ENCODE results near the gene RHOBTB1. TPM values are rescaled to one million over a fixed set of nuclear protein-coding genes. Genes with fewer than 3 reads are reported as not detected.
A peak's percentile ranks its signal among the peaks of the same experiment; 100 is the strongest.

Gene RHOBTB1
- total and polyA plus RNA-seq, 2 experiments from 2014 or later, result 4.6 to 13.2 TPM

DNA sequence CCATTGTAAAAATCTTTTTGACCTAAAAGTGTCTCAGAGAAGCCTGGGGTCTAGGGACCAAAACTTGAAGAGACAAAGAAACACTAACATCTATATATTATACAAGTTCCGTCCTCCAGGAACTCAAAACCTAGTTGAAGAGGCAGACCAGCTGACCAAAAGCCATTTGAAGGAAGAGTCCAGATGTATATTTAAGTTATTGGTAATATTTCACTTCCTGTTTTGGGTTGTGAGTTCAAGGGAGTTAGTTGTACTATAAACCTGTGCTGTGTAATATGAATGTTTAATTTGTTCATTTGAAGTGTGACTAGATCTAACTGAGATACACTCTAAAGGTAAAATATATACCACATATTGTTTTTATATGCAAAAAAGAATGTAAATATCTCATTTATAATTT is 120.7 kb downstream of the RHOBTB1 start:
- Histone ChIP-seq H3K4me3 (no peak overlapping the region), H3K9me2 (ENCODE audit: insufficient read depth) (peaks cover 4% of the 10 kb centered on the region; the same call in 1 of the 2 replicates), H3K36me3 (ENCODE audit: insufficient read depth) (no peaks in the 10 kb centered on the region), H3K4me1 (ENCODE audit: insufficient read depth) (peaks cover 6% of the 10 kb centered on the region; the same call in 1 of the 2 replicates), H3K27ac (ENCODE audit: low read depth) (no peak overlapping the region), H3F3A (replicated peaks; ENCODE audit: low read depth) (no peaks in the 10 kb centered on the region), H4K20me1 (replicated peaks; ENCODE audit: insufficient read depth) (no peaks in the 10 kb centered on the region), H3K27me3 (ENCODE audit: insufficient read depth) (no peaks in the 10 kb centered on the region), H2AFZ (peak overlapping the region; percentile 5; the same call in 1 of the 2 replicates), H3K4me2 (no peak overlapping the region), H3K79me2 (replicated peaks; ENCODE audit: insufficient read depth) (no peaks in the 10 kb centered on the region)
- Mint-ChIP-seq H3K9me3 (no peaks in the 10 kb centered on the region), H3K27ac (no peak overlapping the region), H3K4me1 (peaks cover 11% of the 10 kb centered on the region), H3K27me3 (ENCODE audit: insufficient read depth, low read depth, poor library complexity) (no peaks in the 10 kb centered on the region), H3K4me3 (no peak overlapping the region), H3K36me3 (ENCODE audit: low read depth) (no peaks in the 10 kb centered on the region)
- no peak for ATAC-seq
- DNase-seq (ENCODE audit: low spot score), result no peak
- TF ChIP-seq POLR2AphosphoS5 (IDR thresholded peaks at IDR 0.05; ENCODE audit: low read depth), result no peak
- TF ChIP-seq JUNB (IDR thresholded peaks at IDR 0.05; ENCODE audit: unreplicated experiment), result no peak
- TF ChIP-seq ZNF331 (CRISPR knock-in tag; IDR thresholded peaks at IDR 0.05; ENCODE audit: low read depth), result no peak
- TF ChIP-seq, protein P1, sequence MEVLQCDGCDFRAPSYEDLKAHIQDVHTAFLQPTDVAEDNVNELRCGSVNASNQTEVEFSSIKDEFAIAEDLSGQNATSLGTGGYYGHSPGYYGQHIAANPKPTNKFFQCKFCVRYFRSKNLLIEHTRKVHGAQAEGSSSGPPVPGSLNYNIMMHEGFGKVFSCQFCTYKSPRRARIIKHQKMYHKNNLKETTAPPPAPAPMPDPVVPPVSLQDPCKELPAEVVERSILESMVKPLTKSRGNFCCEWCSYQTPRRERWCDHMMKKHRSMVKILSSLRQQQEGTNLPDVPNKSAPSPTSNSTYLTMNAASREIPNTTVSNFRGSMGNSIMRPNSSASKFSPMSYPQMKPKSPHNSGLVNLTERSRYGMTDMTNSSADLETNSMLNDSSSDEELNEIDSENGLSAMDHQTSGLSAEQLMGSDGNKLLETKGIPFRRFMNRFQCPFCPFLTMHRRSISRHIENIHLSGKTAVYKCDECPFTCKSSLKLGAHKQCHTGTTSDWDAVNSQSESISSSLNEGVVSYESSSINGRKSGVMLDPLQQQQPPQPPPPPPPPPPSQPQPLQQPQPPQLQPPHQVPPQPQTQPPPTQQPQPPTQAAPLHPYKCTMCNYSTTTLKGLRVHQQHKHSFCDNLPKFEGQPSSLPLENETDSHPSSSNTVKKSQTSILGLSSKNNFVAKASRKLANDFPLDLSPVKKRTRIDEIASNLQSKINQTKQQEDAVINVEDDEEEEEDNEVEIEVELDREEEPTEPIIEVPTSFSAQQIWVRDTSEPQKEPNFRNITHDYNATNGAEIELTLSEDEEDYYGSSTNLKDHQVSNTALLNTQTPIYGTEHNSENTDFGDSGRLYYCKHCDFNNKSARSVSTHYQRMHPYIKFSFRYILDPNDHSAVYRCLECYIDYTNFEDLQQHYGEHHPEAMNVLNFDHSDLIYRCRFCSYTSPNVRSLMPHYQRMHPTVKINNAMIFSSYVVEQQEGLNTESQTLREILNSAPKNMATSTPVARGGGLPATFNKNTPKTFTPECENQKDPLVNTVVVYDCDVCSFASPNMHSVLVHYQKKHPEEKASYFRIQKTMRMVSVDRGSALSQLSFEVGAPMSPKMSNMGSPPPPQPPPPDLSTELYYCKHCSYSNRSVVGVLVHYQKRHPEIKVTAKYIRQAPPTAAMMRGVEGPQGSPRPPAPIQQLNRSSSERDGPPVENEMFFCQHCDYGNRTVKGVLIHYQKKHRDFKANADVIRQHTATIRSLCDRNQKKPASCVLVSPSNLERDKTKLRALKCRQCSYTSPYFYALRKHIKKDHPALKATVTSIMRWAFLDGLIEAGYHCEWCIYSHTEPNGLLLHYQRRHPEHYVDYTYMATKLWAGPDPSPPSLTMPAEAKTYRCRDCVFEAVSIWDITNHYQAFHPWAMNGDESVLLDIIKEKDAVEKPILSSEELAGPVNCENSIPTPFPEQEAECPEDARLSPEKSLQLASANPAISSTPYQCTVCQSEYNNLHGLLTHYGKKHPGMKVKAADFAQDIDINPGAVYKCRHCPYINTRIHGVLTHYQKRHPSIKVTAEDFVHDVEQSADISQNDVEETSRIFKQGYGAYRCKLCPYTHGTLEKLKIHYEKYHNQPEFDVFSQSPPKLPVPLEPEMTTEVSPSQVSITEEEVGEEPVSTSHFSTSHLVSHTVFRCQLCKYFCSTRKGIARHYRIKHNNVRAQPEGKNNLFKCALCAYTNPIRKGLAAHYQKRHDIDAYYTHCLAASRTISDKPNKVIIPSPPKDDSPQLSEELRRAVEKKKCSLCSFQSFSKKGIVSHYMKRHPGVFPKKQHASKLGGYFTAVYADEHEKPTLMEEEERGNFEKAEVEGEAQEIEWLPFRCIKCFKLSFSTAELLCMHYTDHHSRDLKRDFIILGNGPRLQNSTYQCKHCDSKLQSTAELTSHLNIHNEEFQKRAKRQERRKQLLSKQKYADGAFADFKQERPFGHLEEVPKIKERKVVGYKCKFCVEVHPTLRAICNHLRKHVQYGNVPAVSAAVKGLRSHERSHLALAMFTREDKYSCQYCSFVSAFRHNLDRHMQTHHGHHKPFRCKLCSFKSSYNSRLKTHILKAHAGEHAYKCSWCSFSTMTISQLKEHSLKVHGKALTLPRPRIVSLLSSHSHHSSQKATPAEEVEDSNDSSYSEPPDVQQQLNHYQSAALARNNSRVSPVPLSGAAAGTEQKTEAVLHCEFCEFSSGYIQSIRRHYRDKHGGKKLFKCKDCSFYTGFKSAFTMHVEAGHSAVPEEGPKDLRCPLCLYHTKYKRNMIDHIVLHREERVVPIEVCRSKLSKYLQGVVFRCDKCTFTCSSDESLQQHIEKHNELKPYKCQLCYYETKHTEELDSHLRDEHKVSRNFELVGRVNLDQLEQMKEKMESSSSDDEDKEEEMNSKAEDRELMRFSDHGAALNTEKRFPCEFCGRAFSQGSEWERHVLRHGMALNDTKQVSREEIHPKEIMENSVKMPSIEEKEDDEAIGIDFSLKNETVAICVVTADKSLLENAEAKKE (CRISPR knock-in tag; IDR thresholded peaks at IDR 0.05), result no peak

DNA sequence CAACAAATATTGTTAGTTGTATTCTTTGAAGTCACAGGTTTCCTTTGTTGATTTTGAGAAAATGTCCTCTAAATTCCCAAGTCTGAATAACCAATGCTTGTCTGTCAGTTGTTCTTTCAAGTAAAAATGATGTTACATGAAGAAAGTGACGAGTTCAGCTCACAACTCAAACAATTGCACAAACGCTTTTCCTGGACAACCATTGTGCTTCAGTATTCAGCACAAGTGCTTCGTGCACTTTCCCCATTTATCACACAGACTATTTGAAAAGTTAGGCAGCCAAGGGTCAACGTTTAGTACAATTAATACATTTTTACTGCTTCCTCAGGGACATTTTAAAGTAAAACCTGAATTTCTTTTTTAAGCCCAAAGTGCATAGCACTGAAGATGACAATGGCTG is 121.2 kb downstream of the RHOBTB1 start:
- H3F3A ChIP-seq (replicated peaks; ENCODE audit: low read depth), result no peaks in the 10 kb centered on the region
- H2AFZ ChIP-seq, result peak overlapping the region; percentile 5; the same call in 1 of the 2 replicates
- H3K4me1 ChIP-seq (ENCODE audit: insufficient read depth), result peaks cover 2% of the 10 kb centered on the region; the same call in 1 of the 2 replicates
- no peak overlapping the region for H3K4me2 ChIP-seq
- no peak overlapping the region for H3K4me3 ChIP-seq
- no peak for ATAC-seq
- no peaks in the 10 kb centered on the region for H3K9me3 Mint-ChIP-seq
- no peaks in the 10 kb centered on the region for H3K36me3 Mint-ChIP-seq (ENCODE audit: low read depth)
- H3K79me2 ChIP-seq (replicated peaks; ENCODE audit: insufficient read depth), result no peaks in the 10 kb centered on the region
- no peaks in the 10 kb centered on the region for H3K27me3 Mint-ChIP-seq (ENCODE audit: insufficient read depth, low read depth, poor library complexity)
- H3K9me2 ChIP-seq (ENCODE audit: insufficient read depth), result peaks cover 4% of the 10 kb centered on the region; the same call in 1 of the 2 replicates
- H4K20me1 ChIP-seq (replicated peaks; ENCODE audit: insufficient read depth), result no peaks in the 10 kb centered on the region
- H3K27ac ChIP-seq (ENCODE audit: low read depth), result no peak overlapping the region
- no peak for DNase-seq (ENCODE audit: low spot score)
- no peak overlapping the region for H3K27ac Mint-ChIP-seq
- H3K36me3 ChIP-seq (ENCODE audit: insufficient read depth), result no peaks in the 10 kb centered on the region
- peaks cover 6% of the 10 kb centered on the region for H3K4me1 Mint-ChIP-seq
- no peak overlapping the region for H3K4me3 Mint-ChIP-seq
- H3K27me3 ChIP-seq (ENCODE audit: insufficient read depth), result no peaks in the 10 kb centered on the region
- TF ChIP-seq, protein P2, sequence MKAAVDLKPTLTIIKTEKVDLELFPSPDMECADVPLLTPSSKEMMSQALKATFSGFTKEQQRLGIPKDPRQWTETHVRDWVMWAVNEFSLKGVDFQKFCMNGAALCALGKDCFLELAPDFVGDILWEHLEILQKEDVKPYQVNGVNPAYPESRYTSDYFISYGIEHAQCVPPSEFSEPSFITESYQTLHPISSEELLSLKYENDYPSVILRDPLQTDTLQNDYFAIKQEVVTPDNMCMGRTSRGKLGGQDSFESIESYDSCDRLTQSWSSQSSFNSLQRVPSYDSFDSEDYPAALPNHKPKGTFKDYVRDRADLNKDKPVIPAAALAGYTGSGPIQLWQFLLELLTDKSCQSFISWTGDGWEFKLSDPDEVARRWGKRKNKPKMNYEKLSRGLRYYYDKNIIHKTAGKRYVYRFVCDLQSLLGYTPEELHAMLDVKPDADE (IDR thresholded peaks at IDR 0.05), result no peak
- TF ChIP-seq CREB1 (CRISPR knock-in tag; IDR thresholded peaks at IDR 0.05; ENCODE audit: low read depth) (no peak), ZNF331 (CRISPR knock-in tag; IDR thresholded peaks at IDR 0.05; ENCODE audit: low read depth) (no peak), POLR2AphosphoS5 (IDR thresholded peaks at IDR 0.05; ENCODE audit: low read depth) (no peak), STAT1 (IDR thresholded peaks at IDR 0.05; ENCODE audit: unreplicated experiment) (no peak), ZNF114 (CRISPR knock-in tag; IDR thresholded peaks at IDR 0.05) (no peak), JUNB (IDR thresholded peaks at IDR 0.05; ENCODE audit: unreplicated experiment) (no peak), EZH2phosphoT487 (IDR thresholded peaks at IDR 0.05; ENCODE audit: unreplicated experiment) (no peak), NANOG (IDR thresholded peaks at IDR 0.05; ENCODE audit: borderline replicate concordance) (no peak)
- TF ChIP-seq, protein P3, sequence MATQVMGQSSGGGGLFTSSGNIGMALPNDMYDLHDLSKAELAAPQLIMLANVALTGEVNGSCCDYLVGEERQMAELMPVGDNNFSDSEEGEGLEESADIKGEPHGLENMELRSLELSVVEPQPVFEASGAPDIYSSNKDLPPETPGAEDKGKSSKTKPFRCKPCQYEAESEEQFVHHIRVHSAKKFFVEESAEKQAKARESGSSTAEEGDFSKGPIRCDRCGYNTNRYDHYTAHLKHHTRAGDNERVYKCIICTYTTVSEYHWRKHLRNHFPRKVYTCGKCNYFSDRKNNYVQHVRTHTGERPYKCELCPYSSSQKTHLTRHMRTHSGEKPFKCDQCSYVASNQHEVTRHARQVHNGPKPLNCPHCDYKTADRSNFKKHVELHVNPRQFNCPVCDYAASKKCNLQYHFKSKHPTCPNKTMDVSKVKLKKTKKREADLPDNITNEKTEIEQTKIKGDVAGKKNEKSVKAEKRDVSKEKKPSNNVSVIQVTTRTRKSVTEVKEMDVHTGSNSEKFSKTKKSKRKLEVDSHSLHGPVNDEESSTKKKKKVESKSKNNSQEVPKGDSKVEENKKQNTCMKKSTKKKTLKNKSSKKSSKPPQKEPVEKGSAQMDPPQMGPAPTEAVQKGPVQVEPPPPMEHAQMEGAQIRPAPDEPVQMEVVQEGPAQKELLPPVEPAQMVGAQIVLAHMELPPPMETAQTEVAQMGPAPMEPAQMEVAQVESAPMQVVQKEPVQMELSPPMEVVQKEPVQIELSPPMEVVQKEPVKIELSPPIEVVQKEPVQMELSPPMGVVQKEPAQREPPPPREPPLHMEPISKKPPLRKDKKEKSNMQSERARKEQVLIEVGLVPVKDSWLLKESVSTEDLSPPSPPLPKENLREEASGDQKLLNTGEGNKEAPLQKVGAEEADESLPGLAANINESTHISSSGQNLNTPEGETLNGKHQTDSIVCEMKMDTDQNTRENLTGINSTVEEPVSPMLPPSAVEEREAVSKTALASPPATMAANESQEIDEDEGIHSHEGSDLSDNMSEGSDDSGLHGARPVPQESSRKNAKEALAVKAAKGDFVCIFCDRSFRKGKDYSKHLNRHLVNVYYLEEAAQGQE (IDR thresholded peaks at IDR 0.05; ENCODE audit: unreplicated experiment), result no peak

Data from GM23338 (cell line).